ENCODE measurements around the gene ADGRE2. TPM values are rescaled to one million over a fixed set of nuclear protein-coding genes. Genes with fewer than 3 reads are reported as not detected.

The ADGRE2 gene
- polyA plus RNA-seq, 3 donors: 0.30 to 0.48 (median 0.48) TPM

GRCh38 chr19:14746886-14747285 lies 31.5 kb downstream of the ADGRE2 start:
- no peak for DNase-seq

GRCh38 chr19:14735915-14736314 lies 42.4 kb downstream of the ADGRE2 start:
- no peak for DNase-seq

GRCh38 chr19:14733574-14733973 lies 44.8 kb downstream of the ADGRE2 start:
- DNase-seq: no peak

- no peak for DNase-seq
Observed at GRCh38 chr19:14732510-14732909, 45.9 kb downstream of the ADGRE2 start.

- no peak for DNase-seq
Observed at GRCh38 chr19:14731200-14731599, 47.2 kb downstream of the ADGRE2 start.

- no peak for DNase-seq
Observed at GRCh38 chr19:14728595-14728994, 49.8 kb downstream of the ADGRE2 start.

- DNase-seq: no peak
Observed at GRCh38 chr19:14722127-14722526, 56.2 kb downstream of the ADGRE2 start.

GRCh38 chr19:14719162-14719561 lies 59.2 kb downstream of the ADGRE2 start:
- no peak for DNase-seq

- no peak for DNase-seq
Observed at GRCh38 chr19:14718522-14719116, 59.7 kb downstream of the ADGRE2 start.

GRCh38 chr19:14715841-14716240 lies 62.5 kb downstream of the ADGRE2 start:
- DNase-seq: no peak

- DNase-seq: no peak
Observed at GRCh38 chr19:14704450-14704849, 73.9 kb downstream of the ADGRE2 start.

- DNase-seq: no peak
Observed at GRCh38 chr19:14703833-14704232, 74.5 kb downstream of the ADGRE2 start.

GRCh38 chr19:14700711-14701375 lies 77.5 kb downstream of the ADGRE2 start:
- no peak for DNase-seq

- DNase-seq: no peak
Observed at GRCh38 chr19:14699641-14700040, 78.7 kb downstream of the ADGRE2 start.

GRCh38 chr19:14695471-14695870 lies 82.9 kb downstream of the ADGRE2 start:
- no peak for DNase-seq

GRCh38 chr19:14694641-14695266 lies 83.6 kb downstream of the ADGRE2 start:
- DNase-seq: no peak

GRCh38 chr19:14689598-14690503 lies 88.5 kb downstream of the ADGRE2 start, which contains the start of gene ZNF333:
Gene ZNF333, plus strand, starts transcription at chr19:14690048. Its CDS starts 3,444 bp downstream, at chr19:14693492.
- DNase-seq: peak; percentile 87

- no peak for DNase-seq
Observed at GRCh38 chr19:14686411-14686810, 91.9 kb downstream of the ADGRE2 start.

- DNase-seq: no peak
Observed at GRCh38 chr19:14683439-14683838, 94.9 kb downstream of the ADGRE2 start.

Measured in renal pelvis (tissue), 4 donors.